Superior temporal gyrus (tissue), 1 donor: ENCODE measurements around the gene HAL.
"Not testable (repeated sequence)": the region's sequence is repeated elsewhere in the genome, so short reads cannot be mapped to it uniquely, and the experiment has no call there.

Source experiments
- DNase-seq: peaks from one replicate; pipeline ENCODE4 v3.0.0-alpha.2; 2016; ENCODE audit errors: extremely low spot score

HAL gene

GRCh38 chr12:95977764-95978305 is 18.3 kb downstream of the HAL start:
- DNase-seq: no peak

DNA sequence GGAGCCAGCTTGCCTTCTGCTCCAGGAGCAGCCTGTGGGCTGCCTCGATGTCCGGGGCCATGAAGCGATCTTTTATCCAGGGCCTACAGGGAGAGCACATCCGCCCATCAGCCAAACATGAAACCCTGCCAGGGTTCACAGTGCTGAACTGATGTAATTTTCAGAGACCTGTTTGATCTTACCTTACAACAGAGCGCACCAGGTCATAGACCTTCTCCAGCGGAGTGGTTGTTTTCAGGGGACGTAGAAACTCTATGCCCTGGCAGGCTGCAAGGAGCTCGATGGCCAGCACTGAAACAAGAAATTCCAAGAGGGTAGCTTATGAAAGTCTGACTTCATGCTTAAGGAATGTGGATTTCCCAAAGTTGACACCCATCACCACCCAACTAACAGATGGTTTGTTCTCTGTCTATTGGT is 19.7 kb downstream of the HAL start:
- no peak for DNase-seq

GRCh38 chr12:95975491-95975890 is 20.7 kb downstream of the HAL start:
- no peak for DNase-seq

DNA sequence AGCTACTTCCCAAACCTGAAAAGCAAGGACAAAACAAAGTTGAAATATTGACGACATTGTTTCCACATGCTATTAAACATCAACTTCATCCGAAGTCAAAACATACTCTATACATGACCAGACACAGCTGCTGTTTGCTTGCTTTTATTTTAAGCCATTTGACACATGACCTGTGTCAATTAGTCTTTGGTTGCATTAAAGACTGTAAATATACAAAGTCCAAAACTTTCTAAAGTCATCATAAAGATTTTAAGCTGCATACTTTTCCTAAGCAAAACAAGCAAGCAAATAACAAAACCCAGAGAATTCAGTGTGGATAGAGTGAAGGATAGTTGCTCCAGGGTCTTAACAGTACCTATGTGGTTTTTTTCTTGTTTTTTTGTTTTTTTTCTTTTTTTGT is 21.8 kb downstream of the HAL start:
- DNase-seq: no peak

GRCh38 chr12:95972832-95973456 is 23.2 kb downstream of the HAL start:
- DNase-seq: no peak

DNA sequence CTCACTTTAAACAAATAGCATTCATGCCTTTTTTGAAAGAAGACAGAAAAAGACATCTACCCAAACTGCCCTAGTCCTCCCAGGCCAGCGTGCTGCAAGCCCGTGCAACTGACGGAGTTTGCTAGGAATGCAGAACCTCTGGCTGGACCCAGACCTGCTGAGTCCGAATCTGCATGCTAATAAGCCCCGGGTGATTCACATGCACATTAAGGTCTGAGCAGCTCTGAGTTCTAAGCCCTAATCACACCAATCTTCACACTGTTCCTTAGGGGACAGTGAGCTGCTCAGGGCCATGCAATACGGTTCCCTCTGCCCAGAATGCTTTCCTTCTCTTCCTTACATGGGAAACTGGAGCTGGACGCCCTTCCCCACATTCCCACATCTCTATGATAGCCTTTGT is 25.2 kb downstream of the HAL start:
- DNase-seq: no peak

- DNase-seq: not testable (repeated sequence)
Observed at GRCh38 chr12:95969116-95969515, 27.0 kb downstream of the HAL start.

DNA sequence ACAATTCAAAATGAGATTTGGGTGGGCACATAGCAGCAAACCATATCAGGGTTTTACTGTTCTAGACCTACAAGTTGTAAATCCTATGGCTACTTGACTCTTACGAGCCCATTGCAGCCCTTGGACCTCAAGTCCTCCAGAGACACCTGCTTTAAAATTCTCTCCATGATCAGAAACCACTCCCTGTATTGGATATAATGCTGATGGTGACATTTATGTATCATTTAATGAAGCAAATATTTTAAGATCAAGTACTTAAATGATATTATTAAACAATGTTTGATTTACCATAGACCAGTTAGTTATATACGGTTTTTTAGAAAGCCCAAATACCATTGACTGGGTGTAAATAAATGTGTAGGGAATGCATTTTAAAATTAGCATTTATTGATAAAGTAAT is 28.8 kb downstream of the HAL start:
- no peak for DNase-seq

- no peak for DNase-seq
Observed at GRCh38 chr12:95966287-95966870, 29.8 kb downstream of the HAL start.

DNA sequence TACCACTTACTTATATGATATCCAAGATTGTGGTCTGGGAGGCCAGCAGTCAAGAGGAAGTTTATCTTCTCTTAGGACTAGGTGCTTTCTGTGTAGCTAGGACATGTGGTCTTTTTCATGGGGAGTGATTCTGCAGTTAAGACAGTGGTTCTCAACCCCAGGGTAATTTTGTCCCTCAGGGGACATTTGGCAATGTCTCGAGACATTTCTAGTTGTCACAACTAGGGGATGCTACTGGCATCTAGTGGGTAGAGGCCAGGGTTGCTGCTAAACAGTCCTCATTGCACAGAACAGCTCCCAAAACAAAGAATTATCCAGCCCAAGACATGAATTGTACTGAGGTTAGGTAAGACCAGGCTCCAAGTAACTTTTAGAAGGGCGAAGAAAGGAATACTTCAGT is 33.0 kb downstream of the HAL start:
- no peak for DNase-seq

DNA sequence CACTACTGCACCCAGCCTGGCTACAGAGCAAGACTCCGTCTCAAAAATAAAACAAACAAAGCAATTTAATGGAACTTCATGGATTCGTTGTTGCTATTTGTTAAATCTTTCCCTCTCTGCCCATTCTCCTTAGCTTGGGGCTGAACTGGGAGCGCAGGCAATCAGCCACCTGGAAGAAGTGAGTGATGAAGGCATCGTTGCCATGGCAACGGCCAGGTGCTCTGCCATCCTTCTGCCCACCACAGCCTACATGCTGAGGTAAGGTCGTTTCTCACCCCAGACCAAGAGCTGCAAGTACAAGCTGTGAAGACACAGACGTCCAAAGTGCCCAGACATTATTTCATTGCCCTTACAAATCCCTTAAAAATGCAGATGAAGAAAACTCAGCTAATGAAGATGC is 33.9 kb downstream of the HAL start:
- no peak for DNase-seq

DNA sequence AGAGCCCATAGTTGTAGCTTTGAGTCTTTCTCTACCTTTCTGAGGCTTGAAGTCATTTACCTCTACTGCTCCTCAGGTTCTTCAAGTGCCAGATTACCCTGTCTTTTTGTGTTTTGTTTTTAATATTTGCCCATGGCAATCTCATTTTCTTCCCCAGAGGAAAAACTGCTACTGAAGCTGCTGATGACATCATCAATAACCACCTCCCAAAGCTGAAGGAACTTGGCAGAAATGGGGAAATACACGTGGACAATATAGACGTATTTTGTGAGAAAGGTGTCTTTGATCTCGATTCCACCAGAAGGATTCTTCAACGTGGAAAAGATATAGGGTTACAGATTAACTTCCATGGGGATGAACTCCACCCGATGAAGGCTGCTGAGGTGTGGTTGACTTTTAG is 35.9 kb downstream of the HAL start:
- DNase-seq: no peak

- no peak for DNase-seq
Observed at GRCh38 chr12:95959107-95959506, 37.0 kb downstream of the HAL start.

- no peak for DNase-seq
Observed at GRCh38 chr12:95956557-95957145, 39.5 kb downstream of the HAL start.

GRCh38 chr12:95955549-95956159 is 40.5 kb downstream of the HAL start:
- no peak for DNase-seq

- DNase-seq: no peak
Observed at GRCh38 chr12:95953000-95953399, 43.1 kb downstream of the HAL start.

- no peak for DNase-seq
Observed at GRCh38 chr12:95951515-95951914, 44.6 kb downstream of the HAL start.

DNA sequence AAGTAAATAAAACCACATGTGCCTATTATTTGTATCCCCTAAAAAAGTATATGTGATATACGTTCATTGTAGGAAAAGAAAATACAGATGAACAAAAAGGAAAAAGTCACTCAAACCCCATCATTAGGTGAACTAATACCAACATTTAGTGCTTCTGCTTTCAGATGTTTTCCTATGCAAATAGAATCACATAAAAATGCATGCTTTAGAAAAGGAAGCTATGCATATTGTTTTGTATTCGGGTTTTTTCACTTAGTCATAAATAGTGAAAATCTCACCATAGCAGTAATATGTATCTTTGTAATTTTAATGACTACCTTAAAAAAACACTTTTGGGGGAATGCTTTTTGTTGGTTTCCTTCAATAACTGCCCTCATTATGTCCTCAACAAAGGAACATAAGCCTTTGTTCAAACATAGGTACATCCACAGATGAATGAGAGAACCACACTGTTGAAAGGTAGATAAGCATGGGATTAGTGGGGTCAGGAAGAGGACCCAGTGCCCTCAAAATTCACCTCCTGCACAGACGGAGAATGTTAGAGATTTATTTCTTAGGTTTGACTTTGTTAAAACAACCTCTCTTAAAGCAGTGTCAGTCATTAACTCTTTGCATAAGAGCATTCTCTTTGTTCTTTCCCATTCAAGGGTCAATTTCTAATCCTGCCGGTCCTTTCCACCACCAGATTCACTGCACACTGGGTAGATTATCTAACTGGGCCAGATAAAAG is 46.5 kb downstream of the HAL start:
- DNase-seq: no peak

- DNase-seq: no peak
Observed at GRCh38 chr12:95944108-95944704, 51.9 kb downstream of the HAL start.

DNA sequence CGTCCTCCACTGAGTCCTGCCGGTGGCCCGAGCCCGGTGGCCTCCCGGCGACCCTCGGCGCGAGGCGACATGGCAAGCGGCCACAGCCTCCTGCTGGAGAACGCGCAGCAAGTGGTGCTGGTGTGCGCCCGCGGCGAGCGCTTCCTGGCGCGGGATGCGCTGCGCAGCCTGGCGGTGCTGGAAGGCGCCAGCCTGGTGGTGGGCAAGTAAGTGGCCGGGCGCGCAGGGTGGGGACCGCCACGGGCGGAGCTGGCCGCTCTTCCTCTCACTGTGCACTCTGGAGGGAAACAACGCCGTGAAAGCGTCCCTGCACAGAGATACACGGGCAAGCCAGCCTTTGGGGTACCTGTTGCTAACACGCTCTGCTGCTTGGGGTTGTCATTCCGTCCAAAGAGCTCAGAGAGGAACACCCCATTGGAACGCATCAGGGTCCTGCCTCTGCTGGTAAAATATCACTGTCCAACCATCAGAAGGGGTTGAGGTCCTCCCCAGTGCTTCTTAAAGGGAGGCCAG is 52.8 kb downstream of the HAL start, which contains the start of gene AMDHD1:
Gene AMDHD1, plus strand, starts transcription at position 2 of the 513 bp plus-strand sequence. Its CDS starts 68 bp downstream, at position 70.
- peak; percentile 24 for DNase-seq
